Measurements from ENCODE around the gene EME1. TPM values are rescaled to one million over a fixed set of nuclear protein-coding genes. Genes with fewer than 3 reads are reported as not detected.
A peak's percentile ranks its signal among the peaks of the same experiment; 100 is the strongest.

Gene EME1
- total and polyA plus RNA-seq, 10 of the 15 experiments (the other 5 are each of a cell fraction or from before 2014, with no cell fraction given), result 13.8 to 40.5 (median 22.0) TPM

- H3K9ac ChIP-seq (ENCODE audit: control insufficient read depth, insufficient read depth, low read length), result peak overlapping the region; percentile 86
- in situ Hi-C loops (cut with MboI) (no loop called here), intact Hi-C loops (cut with micrococcal nuclease; ENCODE audit: unreplicated experiment) (no loop called here)
- RAD21 ChIA-PET (ENCODE audit: unreplicated experiment), result interaction anchor here (1.8 to 3.2 kb wide), 2 partner anchors 27 to 63 kb away, joined by 4 to 20 read pairs; partner anchors contain the start of gene LRRC59
- TF ChIP-seq NR2C1 (IDR thresholded peaks at IDR 0.05) (0 out of 2 replicates have a peak, but pooled peaks have one; percentile 10), ESRRA (IDR thresholded peaks at IDR 0.05; ENCODE audit: low read length) (0 out of 2 replicates have a peak, but pooled peaks have one; percentile 14), ELK1 (IDR thresholded peaks at IDR 0.05; ENCODE audit: low read depth, low read length) (no peak), HDGF (IDR thresholded peaks at IDR 0.05) (0 out of 2 replicates have a peak, but pooled peaks have one; percentile 27)
- no peaks in the 10 kb centered on the region for H3K27me3 ChIP-seq (replicated peaks in 1 of 2; ENCODE audit: control insufficient read depth in 2 of 2, insufficient read depth in 2 of 2, low read length in 1 of 2)
- H3K4me2 ChIP-seq (ENCODE audit: control insufficient read depth, insufficient read depth), result peak overlapping the region; percentile 98
- H3K79me2 ChIP-seq (ENCODE audit: control insufficient read depth, insufficient read depth, low read length), result peaks cover 6% of the 10 kb centered on the region
- peak overlapping the region; percentile 74 for H3K27ac ChIP-seq (ENCODE audit: control insufficient read depth, insufficient read depth)
- DNase-seq (ENCODE audit: low read depth, low spot score) (no peak), ATAC-seq (no peak), FAIRE-seq (no peak)
- no peaks in the 10 kb centered on the region for H3K36me3 ChIP-seq (ENCODE audit: control insufficient read depth in 2 of 2, insufficient read depth in 2 of 2, low read length in 1 of 2)
- POLR2A ChIA-PET, result interaction anchor here (0.6 to 3.0 kb wide), 2 partner anchors 28 to 724 kb away, joined by 3 to 17 read pairs; partner anchors contain the start of gene LRRC59
- CTCF ChIA-PET, result interaction anchor here (1.0 to 4.5 kb wide), 3 partner anchors 11 to 54 kb away, joined by 3 to 45 read pairs (median 5); partner anchors contain the start of genes LRRC59 and RSAD1
- SMC1A ChIA-PET (ENCODE audit: uncharacterized antibody, unreplicated experiment), result no interaction called here
- H3K4me1 ChIP-seq (ENCODE audit: control insufficient read depth, insufficient read depth, low read length), result peaks cover 29% of the 10 kb centered on the region
- H3K4me3 ChIP-seq, result peak overlapping the region; percentile 84
- WGBS (ENCODE audit: insufficient coverage, insufficient replicate concordance, low lambda C conversion rate, missing lambda C conversion rate), result 97% methylated on average over 8 of the region's 8 CpGs
- BruUV-seq (replicated peaks), result no TSS peak
- H2AFZ ChIP-seq (ENCODE audit: control insufficient read depth, low read depth, low read length), result peak overlapping the region; percentile 95
- no peaks in the 10 kb centered on the region for H3K9me3 ChIP-seq (replicated peaks; ENCODE audit: control insufficient read depth, insufficient read depth, low read length)
- no peaks in the 10 kb centered on the region for H4K20me1 ChIP-seq (ENCODE audit: control insufficient read depth, insufficient read depth)
Observed at GRCh38 chr17:50424996-50425681, 52.1 kb downstream of the EME1 start.

Measured in GM12878 (cell line).